SK-N-SH treated with all-trans-retinoic acid at 6 μM for 48 hours (cell line): Measurements from ENCODE around the gene HDAC4.

Experiments used
- ATAC-seq: fragments of 200-7000 bp; cut with Tn5 transposase; 3 replicates; pipeline ENCODE4 v1.9.1; 2020; ENCODE audit warnings: mild to moderate bottlenecking, moderate library complexity
- ARNTL ChIP-seq: fragments of 450-650 bp; formaldehyde crosslinking; IDR thresholded peaks from 2 replicates; pipeline ENCODE4 v1.5.0; 2020; ENCODE audit warnings: low read depth, mild to moderate bottlenecking, moderate library complexity, borderline replicate concordance
- BACH2 ChIP-seq: fragments of 250-450 bp; sonication (Bioruptor Pico); IDR thresholded peaks from 2 replicates; pipeline ENCODE4 v1.9.0; 2021; ENCODE audit warnings: mild to moderate bottlenecking, borderline replicate concordance
- CREB5 ChIP-seq: fragments of 250-450 bp; sonication (Bioruptor Pico); IDR thresholded peaks from 2 replicates; pipeline ENCODE4 v1.5.1; 2020; ENCODE audit warnings: low read depth, mild to moderate bottlenecking, moderate library complexity
- CSDC2 ChIP-seq: fragments of 250-450 bp; sonication (Bioruptor Pico); IDR thresholded peaks from 2 replicates; pipeline ENCODE4 v1.5.0; 2020; ENCODE audit warnings: mild to moderate bottlenecking, moderate library complexity
- CSRNP3 ChIP-seq: fragments of 250-450 bp; sonication (Bioruptor Pico); IDR thresholded peaks from 2 replicates; pipeline ENCODE4 v1.5.1; 2021; ENCODE audit warnings: mild to moderate bottlenecking, moderate library complexity
- ESRRG ChIP-seq: fragments of 250-450 bp; sonication (Bioruptor Pico); IDR thresholded peaks from 2 replicates; pipeline ENCODE4 v1.6.1; 2021; ENCODE audit warnings: mild to moderate bottlenecking
- GLIS3 ChIP-seq: fragments of 250-450 bp; sonication (Bioruptor Pico); IDR thresholded peaks from 2 replicates; pipeline ENCODE4 v1.5.0; 2020; ENCODE audit warnings: mild to moderate bottlenecking, moderate library complexity
- ISL1 ChIP-seq: fragments of 250-450 bp; sonication (Bioruptor Pico); IDR thresholded peaks from 2 replicates; pipeline ENCODE4 v2.1.2; 2022; ENCODE audit warnings: mild to moderate bottlenecking, moderate library complexity
- OSR1 ChIP-seq: fragments of 250-450 bp; sonication (Bioruptor Pico); IDR thresholded peaks from 2 replicates; pipeline ENCODE4 v1.8.0; 2022; ENCODE audit warnings: moderate library complexity, mild to moderate bottlenecking, inconsistent platforms
- PATZ1 ChIP-seq: fragments of 250-450 bp; sonication (Bioruptor Pico); IDR thresholded peaks from 2 replicates; pipeline ENCODE4 v1.8.0; 2020; ENCODE audit warnings: mild to moderate bottlenecking, moderate library complexity, borderline replicate concordance
- POU6F1 ChIP-seq: fragments of 250-450 bp; sonication (Bioruptor Pico); IDR thresholded peaks from 2 replicates; pipeline ENCODE4 v1.8.0; 2021; ENCODE audit warnings: low read depth, mild to moderate bottlenecking, moderate library complexity, borderline replicate concordance
- PPARA ChIP-seq: fragments of 250-450 bp; sonication (Bioruptor Pico); IDR thresholded peaks from 2 replicates; pipeline ENCODE4 v1.5.0; 2020; ENCODE audit warnings: mild to moderate bottlenecking, borderline replicate concordance
- RARB ChIP-seq: fragments of 250-450 bp; sonication (Bioruptor Pico); IDR thresholded peaks from 2 replicates; pipeline ENCODE4 v1.8.0; 2021; ENCODE audit warnings: mild to moderate bottlenecking, moderate library complexity
- SNAI2 ChIP-seq: fragments of 250-450 bp; sonication (Bioruptor Pico); IDR thresholded peaks from 2 replicates; pipeline ENCODE4 v1.5.0; 2020; ENCODE audit warnings: mild to moderate bottlenecking, moderate library complexity
- TCF4 ChIP-seq: fragments of 250-450 bp; sonication (Bioruptor Pico); IDR thresholded peaks from 2 replicates; pipeline ENCODE4 v1.8.0; 2021; ENCODE audit warnings: mild to moderate bottlenecking, moderate library complexity, borderline replicate concordance
- TOX ChIP-seq: fragments of 250-450 bp; sonication (Bioruptor Pico); IDR thresholded peaks from 2 replicates; pipeline ENCODE4 v1.8.0; 2021; ENCODE audit warnings: mild to moderate bottlenecking, moderate library complexity, borderline replicate concordance
- TSHZ2 ChIP-seq: fragments of 250-450 bp; sonication (Bioruptor Pico); IDR thresholded peaks from 2 replicates; pipeline ENCODE4 v1.5.0; 2020; ENCODE audit warnings: mild to moderate bottlenecking, moderate library complexity
- ZC3H10 ChIP-seq: fragments of 250-450 bp; sonication (Bioruptor Pico); IDR thresholded peaks from 2 replicates; pipeline ENCODE4 v1.5.1; 2021; ENCODE audit warnings: mild to moderate bottlenecking, moderate library complexity
- ZFP3 ChIP-seq: fragments of 250-450 bp; sonication (Bioruptor Pico); IDR thresholded peaks from 2 replicates; pipeline ENCODE4 v1.5.0; 2020; ENCODE audit warnings: mild to moderate bottlenecking, moderate library complexity
- ZFP30 ChIP-seq: fragments of 450-650 bp; formaldehyde crosslinking; IDR thresholded peaks from 2 replicates; pipeline ENCODE4 v1.5.0; 2022; ENCODE audit warnings: mild to moderate bottlenecking, moderate library complexity
- ZNF565 ChIP-seq: fragments of 450-650 bp; formaldehyde crosslinking; conservative IDR thresholded peaks from 2 replicates; pipeline ENCODE4 v1.5.0; 2020; ENCODE audit warnings: low read depth, mild to moderate bottlenecking, moderate library complexity
- ZNF70 ChIP-seq: fragments of 450-650 bp; formaldehyde crosslinking; IDR thresholded peaks from 2 replicates; pipeline ENCODE4 v1.5.0; 2020; ENCODE audit warnings: mild to moderate bottlenecking, moderate library complexity
- ZNF8 ChIP-seq: fragments of 450-650 bp; formaldehyde crosslinking; IDR thresholded peaks from 2 replicates; pipeline ENCODE4 v1.5.0; 2020; ENCODE audit warnings: mild to moderate bottlenecking, moderate library complexity

Gene HDAC4

GRCh38 chr2:239003624-239004273 lies 397.1 kb downstream of the HDAC4 start:
- no peak for ATAC-seq
- TF ChIP-seq TOX (CRISPR knock-in tag) = no peak
- TF ChIP-seq BACH2 = no peak
- no peak for TF ChIP-seq CSRNP3 (CRISPR knock-in tag)
- TF ChIP-seq CREB5 (CRISPR knock-in tag) = no peak
- no peak for TF ChIP-seq ZNF565 (CRISPR knock-in tag)
- no peak for TF ChIP-seq ZC3H10 (CRISPR knock-in tag)
- TF ChIP-seq ZNF8 (CRISPR knock-in tag) = no peak
- TF ChIP-seq PATZ1 (CRISPR knock-in tag) = no peak
- TF ChIP-seq PPARA (CRISPR knock-in tag) = no peak
- TF ChIP-seq TSHZ2 (CRISPR knock-in tag) = no peak
- TF ChIP-seq GLIS3 (CRISPR knock-in tag) = no peak
- no peak for TF ChIP-seq ESRRG
- TF ChIP-seq RARB (CRISPR knock-in tag) = no peak
- TF ChIP-seq SNAI2 (CRISPR knock-in tag) = no peak
- TF ChIP-seq ZNF70 = no peak
- no peak for TF ChIP-seq ZFP3 (CRISPR knock-in tag)

- TF ChIP-seq CREB5 (CRISPR knock-in tag) (no peak), ZFP30 (CRISPR knock-in tag) (no peak), PATZ1 (CRISPR knock-in tag) (no peak), ESRRG (no peak), ARNTL (CRISPR knock-in tag) (no peak), TOX (CRISPR knock-in tag) (no peak), SNAI2 (CRISPR knock-in tag) (no peak), GLIS3 (CRISPR knock-in tag) (no peak), BACH2 (no peak), CSDC2 (no peak), ZNF70 (no peak), TCF4 (CRISPR knock-in tag) (no peak), ISL1 (CRISPR knock-in tag) (no peak), ZNF8 (CRISPR knock-in tag) (no peak), ZC3H10 (CRISPR knock-in tag) (no peak), ZNF565 (CRISPR knock-in tag) (no peak), ZFP3 (CRISPR knock-in tag) (no peak), POU6F1 (CRISPR knock-in tag) (no peak), OSR1 (CRISPR knock-in tag) (no peak)
- TF ChIP-seq, all 23 proteins: peak for 0
- peak; percentile 27; the same call in 2 of the 3 replicates for ATAC-seq
Observed at GRCh38 chr2:239002954-239003623, 397.7 kb downstream of the HDAC4 start.
